Keratinocyte (primary cell): ENCODE results near the gene SDK1. TPM values are rescaled to one million over a fixed set of nuclear protein-coding genes. Genes with fewer than 3 reads are reported as not detected.

Experiments used
- DNase-seq: peaks from one replicate; pipeline ENCODE4 v3.0.0-alpha.2; 2011; ENCODE audit warnings: low read depth, missing footprints, low spot score
- FAIRE-seq: peaks from 2 replicates; lab custom pipeline; 2011; peaks lifted over from hg19 to GRCh38; lab: Jason Lieb, UNC
- H2AFZ ChIP-seq: 2 replicates; pipeline ENCODE4 v1.6.0; 2012; ENCODE audit warnings: low read length, control low read depth, inconsistent platforms; ENCODE audit not compliant: control insufficient read depth
- H3K27ac ChIP-seq: 2 replicates; pipeline ENCODE4 v1.5.1; 2011; ENCODE audit warnings: low read length; ENCODE audit not compliant: control insufficient read depth, insufficient read depth
- H3K27me3 ChIP-seq: 3 replicates; pipeline ENCODE4 v1.6.0; 2011; ENCODE audit warnings: low read length; ENCODE audit not compliant: control insufficient read depth, insufficient read depth; ENCODE audit errors: extremely low read depth
- H3K36me3 ChIP-seq, 2 experiments: 2 replicates in 1 of 2; 3 replicates in 1 of 2; pipeline ENCODE4 v1.5.1; 2011; ENCODE audit warnings: low read length in 2 of 2, mild to moderate bottlenecking in 1 of 2; ENCODE audit not compliant: control insufficient read depth in 2 of 2, insufficient read depth in 2 of 2; ENCODE audit errors: extremely low read depth in 1 of 2
- H3K4me1 ChIP-seq: 3 replicates; pipeline ENCODE4 v1.5.1; 2011; ENCODE audit warnings: low read length; ENCODE audit not compliant: control insufficient read depth, insufficient read depth; ENCODE audit errors: extremely low read depth
- H3K4me2 ChIP-seq: 3 replicates; pipeline ENCODE4 v1.6.0; 2011; ENCODE audit warnings: low read depth, low read length; ENCODE audit not compliant: control insufficient read depth, insufficient read depth; ENCODE audit errors: extremely low read depth
- H3K4me3 ChIP-seq, 3 experiments: fragments of 200-600 bp in 1 of 3; sonication (generic) in 1 of 3; 2 replicates in 2 of 3; 3 replicates in 1 of 3; pipeline ENCODE4 v1.5.1; 2011 to 2016; ENCODE audit warnings: low read length in 3 of 3, mild to moderate bottlenecking in 3 of 3, control low read depth in 2 of 3, inconsistent platforms in 1 of 3, low read depth in 1 of 3, mixed read lengths in 1 of 3, mixed run types in 1 of 3, moderate library complexity in 1 of 3; ENCODE audit not compliant: control insufficient read depth in 2 of 3, insufficient read depth in 2 of 3; ENCODE audit errors: extremely low read depth in 1 of 3
- H3K79me2 ChIP-seq: 2 replicates; pipeline ENCODE4 v1.6.0; 2012; ENCODE audit warnings: low read length; ENCODE audit not compliant: control insufficient read depth, insufficient read depth
- H3K9ac ChIP-seq: 3 replicates; pipeline ENCODE4 v1.6.0; 2011; ENCODE audit warnings: low read length; ENCODE audit not compliant: control insufficient read depth, insufficient read depth; ENCODE audit errors: extremely low read depth
- H3K9me1 ChIP-seq: 3 replicates; pipeline ENCODE4 v1.6.0; 2011; ENCODE audit warnings: low read length; ENCODE audit not compliant: control insufficient read depth, insufficient read depth; ENCODE audit errors: extremely low read depth
- H3K9me3 ChIP-seq: 2 replicates; pipeline ENCODE4 v1.5.1; 2012; ENCODE audit warnings: low read depth, low read length; ENCODE audit not compliant: control insufficient read depth
- H4K20me1 ChIP-seq: 3 replicates; pipeline ENCODE4 v1.6.0; 2011; ENCODE audit warnings: low read length; ENCODE audit not compliant: control insufficient read depth, insufficient read depth; ENCODE audit errors: extremely low read depth
- CTCF ChIP-seq, 3 experiments: IDR thresholded peaks in 1 of 3; conservative IDR thresholded peaks in 1 of 3; optimal IDR thresholded peaks in 1 of 3; 2 replicates in 2 of 3; 3 replicates in 1 of 3; pipeline versions ENCODE3 to v1.5.1; 2011; ENCODE audit warnings: low read length in 3 of 3, mild to moderate bottlenecking in 3 of 3, moderate library complexity in 2 of 3, control low read depth in 1 of 3, inconsistent platforms in 1 of 3; ENCODE audit not compliant: insufficient read depth in 2 of 3; ENCODE audit errors: extremely low read depth in 1 of 3
- EZH2 ChIP-seq: IDR thresholded peaks from one replicate; pipeline ENCODE4 v1.6.1; 2012; ENCODE audit warnings: inconsistent platforms, mild to moderate bottlenecking, low read length, moderate library complexity
- dilution Hi-C: fragments of 300-500 bp; cut with MboI; formaldehyde crosslinking; loops from one replicate; pipeline ENCODE4 v1.7.0; 2020; ENCODE audit warnings: low sequenced_read_pairs; ENCODE audit not compliant: extremely low pct_ligation_motif_present
- polyA plus RNA-seq, 5 experiments: library from polyadenylated mRNA; depleted of rRNA in 3 of 5; stranded (reverse) in 3 of 5; stranded (forward) in 1 of 5; unstranded in 1 of 5; fragments of >200 nt; gene quantifications; 1 replicate in 1 of 5; 2 replicates in 3 of 5; 3 replicates in 1 of 5; pipeline versions ENCODE4 v1.2.1 to v1.2.3, GENCODE V29; 2011 to 2012; ENCODE audit warnings: missing spikeins in 2 of 5, low read depth in 1 of 5, low replicate concordance in 1 of 5

The SDK1 gene
- polyA plus RNA-seq, 1 donor (not counting 4 experiments of a cell fraction or from before 2014, with no cell fraction given), result 0.66 TPM

GRCh38 chr7:3882782-3883181 lies 581.7 kb downstream of the SDK1 start:
- H4K20me1 ChIP-seq, result no peaks in the 10 kb centered on the region
- H3K79me2 ChIP-seq, result no peaks in the 10 kb centered on the region
- no peak overlapping the region for H3K4me2 ChIP-seq
- no peak overlapping the region for H3K27ac ChIP-seq
- no peak overlapping the region for H3K4me3 ChIP-seq
- no peaks in the 10 kb centered on the region for H3K9me3 ChIP-seq
- H3K9ac ChIP-seq, result no peak overlapping the region
- no peaks in the 10 kb centered on the region for H3K36me3 ChIP-seq
- FAIRE-seq (no peak), DNase-seq (no peak)
- TF ChIP-seq EZH2 (no peak), CTCF (optimal IDR thresholded peaks at IDR 0.05 in 1 of 3, IDR thresholded peaks at IDR 0.05 in 1 of 3, conservative IDR thresholded peaks at IDR 0.05 in 1 of 3; ENCODE audit: extremely low read depth in 1 of 3, insufficient read depth in 2 of 3, low read length in 3 of 3) (no peak)
- H3K9me1 ChIP-seq, result no peaks in the 10 kb centered on the region
- no peaks in the 10 kb centered on the region for H3K4me1 ChIP-seq
- H3K27me3 ChIP-seq, result no peaks in the 10 kb centered on the region
- no peak overlapping the region for H2AFZ ChIP-seq
- dilution Hi-C loops, result no loop called here

- Histone ChIP-seq H3K27me3 (no peaks in the 10 kb centered on the region), H3K4me3 (no peak overlapping the region), H3K4me1 (no peaks in the 10 kb centered on the region), H2AFZ (no peak overlapping the region), H3K9me3 (no peaks in the 10 kb centered on the region), H3K9me1 (no peaks in the 10 kb centered on the region), H3K27ac (no peak overlapping the region), H3K79me2 (no peaks in the 10 kb centered on the region), H3K9ac (no peak overlapping the region), H3K4me2 (no peak overlapping the region), H4K20me1 (no peaks in the 10 kb centered on the region), H3K36me3 (no peaks in the 10 kb centered on the region)
- dilution Hi-C loops, result no loop called here
- DNase-seq, result no peak
- TF ChIP-seq CTCF (optimal IDR thresholded peaks at IDR 0.05 in 1 of 3, IDR thresholded peaks at IDR 0.05 in 1 of 3, conservative IDR thresholded peaks at IDR 0.05 in 1 of 3; ENCODE audit: extremely low read depth in 1 of 3, insufficient read depth in 2 of 3, low read length in 3 of 3) (no peak), EZH2 (no peak)
- no peak for FAIRE-seq
Measured at GRCh38 chr7:3884543-3884942, 583.5 kb downstream of the SDK1 start.
